ENCODE measurements around the gene L2HGDH. TPM values are rescaled to one million over a fixed set of nuclear protein-coding genes. Genes with fewer than 3 reads are reported as not detected.

The L2HGDH gene
- total RNA-seq, 1 experiment from 2014 or later: 22.6 TPM

- Histone ChIP-seq H3K79me1 (ENCODE audit: insufficient read depth, low read depth, low read length, poor library complexity, severe bottlenecking) (no peaks in the 10 kb centered on the region), H3K27me3 (ENCODE audit: insufficient read depth, low read length) (no peaks in the 10 kb centered on the region), H2BK15ac (ENCODE audit: low read depth, low read length) (no peak overlapping the region), H3K9ac (ENCODE audit: extremely low read depth, insufficient read length, low read length) (no peak overlapping the region), H3K4me2 (ENCODE audit: insufficient read depth, insufficient read length, low read length) (no peak overlapping the region), H2BK120ac (ENCODE audit: low read depth, low read length, poor library complexity, severe bottlenecking) (no peak overlapping the region), H3K4me1 (ENCODE audit: insufficient read depth, low read length) (peaks cover 8% of the 10 kb centered on the region; the same call in 1 of the 2 replicates), H2AFZ (ENCODE audit: low read length) (no peak overlapping the region), H2AK5ac (ENCODE audit: insufficient read length, low read length) (no peak overlapping the region), H3K4ac (ENCODE audit: low read depth, low read length) (no peak overlapping the region), H3K79me2 (ENCODE audit: insufficient read depth, low read length) (no peaks in the 10 kb centered on the region), H3K23me2 (ENCODE audit: insufficient read length, low read depth, low read length, poor library complexity, severe bottlenecking) (no peaks in the 10 kb centered on the region), H4K20me1 (ENCODE audit: control insufficient read depth, insufficient read depth, insufficient read length) (no peaks in the 10 kb centered on the region), H3K9me3 (ENCODE audit: control insufficient read depth, low read depth, low read length) (no peaks in the 10 kb centered on the region), H4K5ac (ENCODE audit: insufficient read length, low read depth, low read length) (no peak overlapping the region), H3K56ac (ENCODE audit: insufficient read length, low read depth, low read length) (no peak overlapping the region), H2BK20ac (ENCODE audit: low read depth, low read length, poor library complexity, severe bottlenecking) (no peak overlapping the region), H3K14ac (ENCODE audit: insufficient read depth, low read length) (no peak overlapping the region), H4K91ac (ENCODE audit: insufficient read length, low read depth, low read length) (no peak overlapping the region), H4K8ac (replicated peaks; ENCODE audit: insufficient read length, low read depth, low read length) (no peak overlapping the region), H3T11ph (ENCODE audit: low read length) (no peak overlapping the region), H3K18ac (ENCODE audit: insufficient read length, low read depth, low read length) (no peak overlapping the region), H3K27ac (ENCODE audit: insufficient read length, low read depth, low read length) (peak overlapping the region; percentile 3), H2BK12ac (ENCODE audit: insufficient read length, low read depth, low read length) (no peak overlapping the region), H2BK5ac (ENCODE audit: insufficient read length, low read length) (no peak overlapping the region), H3K23ac (ENCODE audit: insufficient read length, low read depth, low read length) (no peak overlapping the region)
- Mint-ChIP-seq H3K4me3 (peak overlapping the region in 1 of 2 experiments; percentile 39; a peak in 2 of 5 replicates), H3K27me3 (ENCODE audit: low read depth) (no peaks in the 10 kb centered on the region), H3K9me3 (no peaks in the 10 kb centered on the region), H3K4me1 (peaks cover 25 to 33% of the 10 kb centered on the region in 2 experiments), H3K27ac (peak overlapping the region; percentile 69 to 89 (median 85)), H3K36me3 (ENCODE audit: insufficient read depth in 1 of 3, low read depth in 3 of 3) (no peaks in the 10 kb centered on the region)
- TF ChIP-seq CTCF (conservative IDR thresholded peaks at IDR 0.05): no peak; the same call in 2 of the 3 replicates
- no CpG with 5 or more reads among the region's 7 CpGs for WGBS (ENCODE audit: extremely low coverage, insufficient read length, low lambda C conversion rate)
- DNase-seq: peak; percentile 65
Observed at GRCh38 chr14:50335389-50335788, 23.4 kb upstream of the L2HGDH start.

All from H9 (cell line).